ENCODE measurements around the gene EFCAB5. TPM values are rescaled to one million over a fixed set of nuclear protein-coding genes. Genes with fewer than 3 reads are reported as not detected.
"Not testable (repeated sequence)": the region's sequence is repeated elsewhere in the genome, so short reads cannot be mapped to it uniquely, and the experiment has no call there.

The EFCAB5 gene
- total RNA-seq, 1 donor from 2014 or later = 0.71 TPM

GRCh38 chr17:30133197-30133596 lies 191.8 kb downstream of the EFCAB5 start:
- Histone ChIP-seq H2AFZ (replicated peaks) (no peak overlapping the region), H3K79me2 (ENCODE audit: low read depth) (peaks cover 95% of the 10 kb centered on the region), H3K4me3 (no peak overlapping the region), H3K4me1 (no peaks in the 10 kb centered on the region), H4K20me1 (ENCODE audit: low read depth) (peaks cover 38% of the 10 kb centered on the region), H3K9ac (no peak overlapping the region), H3K36me3 (peaks cover 25% of the 10 kb centered on the region), H3F3A (ENCODE audit: low read depth) (peaks cover 7% of the 10 kb centered on the region), H3K9me3 (ENCODE audit: low read depth) (no peaks in the 10 kb centered on the region), H3K27me3 (no peaks in the 10 kb centered on the region), H3K27ac (no peak overlapping the region), H3K4me2 (no peak overlapping the region)
- H3K9me3 Mint-ChIP-seq = no peaks in the 10 kb centered on the region
- no peak overlapping the region for H3K27ac Mint-ChIP-seq
- no peak overlapping the region for H3K4me3 Mint-ChIP-seq
- TF ChIP-seq CTCF (IDR thresholded peaks at IDR 0.05) (no peak), EZH2phosphoT487 (IDR thresholded peaks at IDR 0.05) (no peak), EZH2 (IDR thresholded peaks at IDR 0.05) (no peak)
- H3K27me3 Mint-ChIP-seq (ENCODE audit: insufficient read depth, low read depth) = no peaks in the 10 kb centered on the region
- H3K4me1 Mint-ChIP-seq = no peaks in the 10 kb centered on the region
- peaks cover 39% of the 10 kb centered on the region for H3K36me3 Mint-ChIP-seq
- no peak for DNase-seq (ENCODE audit: low spot score)

- H3K27ac ChIP-seq = no peak overlapping the region
- peaks cover 7% of the 10 kb centered on the region for H3F3A ChIP-seq (ENCODE audit: low read depth)
- Mint-ChIP-seq H3K9me3 (no peaks in the 10 kb centered on the region), H3K36me3 (peaks cover 45% of the 10 kb centered on the region), H3K27ac (no peak overlapping the region), H3K4me3 (no peak overlapping the region), H3K27me3 (ENCODE audit: insufficient read depth, low read depth) (no peaks in the 10 kb centered on the region), H3K4me1 (no peaks in the 10 kb centered on the region)
- peaks cover 28% of the 10 kb centered on the region for H4K20me1 ChIP-seq (ENCODE audit: low read depth)
- DNase-seq (ENCODE audit: low spot score) = no peak
- H3K79me2 ChIP-seq (ENCODE audit: low read depth) = peaks cover 94% of the 10 kb centered on the region
- peaks cover 12% of the 10 kb centered on the region for H3K36me3 ChIP-seq
- no peak overlapping the region for H3K4me2 ChIP-seq
- H3K27me3 ChIP-seq = no peaks in the 10 kb centered on the region
- H2AFZ ChIP-seq (replicated peaks) = no peak overlapping the region
- no peak overlapping the region for H3K9ac ChIP-seq
- H3K9me3 ChIP-seq (ENCODE audit: low read depth) = no peaks in the 10 kb centered on the region
- H3K4me3 ChIP-seq = no peak overlapping the region
- no peaks in the 10 kb centered on the region for H3K4me1 ChIP-seq
- TF ChIP-seq EZH2phosphoT487 (IDR thresholded peaks at IDR 0.05) = no peak
- TF ChIP-seq EZH2 (IDR thresholded peaks at IDR 0.05) = no peak
- no peak for TF ChIP-seq CTCF (IDR thresholded peaks at IDR 0.05)
These were observed 193.1 kb downstream of the EFCAB5 start for GRCh38 chr17:30134551-30134950.

GRCh38 chr17:30137158-30137557 lies 195.7 kb downstream of the EFCAB5 start:
- Mint-ChIP-seq H3K27me3 (ENCODE audit: insufficient read depth, low read depth) (no peaks in the 10 kb centered on the region), H3K9me3 (no peaks in the 10 kb centered on the region), H3K27ac (no peak overlapping the region), H3K4me3 (no peak overlapping the region), H3K4me1 (no peaks in the 10 kb centered on the region), H3K36me3 (peaks cover 34% of the 10 kb centered on the region)
- TF ChIP-seq CTCF (IDR thresholded peaks at IDR 0.05) = no peak
- TF ChIP-seq EZH2 (IDR thresholded peaks at IDR 0.05) = no peak
- TF ChIP-seq EZH2phosphoT487 (IDR thresholded peaks at IDR 0.05) = no peak
- Histone ChIP-seq H3K27me3 (no peaks in the 10 kb centered on the region), H3K4me3 (no peak overlapping the region), H3K9ac (no peak overlapping the region), H3K9me3 (ENCODE audit: low read depth) (no peaks in the 10 kb centered on the region), H4K20me1 (ENCODE audit: low read depth) (peaks cover 33% of the 10 kb centered on the region), H3K36me3 (peaks cover 4% of the 10 kb centered on the region), H3F3A (ENCODE audit: low read depth) (no peaks in the 10 kb centered on the region), H3K4me2 (no peak overlapping the region), H2AFZ (replicated peaks) (no peak overlapping the region), H3K27ac (no peak overlapping the region), H3K4me1 (no peaks in the 10 kb centered on the region), H3K79me2 (ENCODE audit: low read depth) (peaks cover 98% of the 10 kb centered on the region)
- DNase-seq (ENCODE audit: low spot score) = no peak

- not testable (repeated sequence) for H3K27ac ChIP-seq; H3K4me3 ChIP-seq; H3K9me3 ChIP-seq (ENCODE audit: low read depth); H3K27ac Mint-ChIP-seq; H3K4me3 Mint-ChIP-seq; DNase-seq (ENCODE audit: low spot score); H3K27me3 Mint-ChIP-seq (ENCODE audit: insufficient read depth, low read depth); H3F3A ChIP-seq (ENCODE audit: low read depth); H3K4me1 ChIP-seq; H4K20me1 ChIP-seq (ENCODE audit: low read depth); H3K4me2 ChIP-seq; H2AFZ ChIP-seq (replicated peaks); H3K4me1 Mint-ChIP-seq; H3K9me3 Mint-ChIP-seq; H3K36me3 ChIP-seq; H3K27me3 ChIP-seq; H3K9ac ChIP-seq
- H3K79me2 ChIP-seq (ENCODE audit: low read depth) = peaks cover 83% of the 10 kb centered on the region
- peaks cover 23% of the 10 kb centered on the region for H3K36me3 Mint-ChIP-seq
These were observed 206.4 kb downstream of the EFCAB5 start for GRCh38 chr17:30147860-30148259.
